Keratinocyte (primary cell): ENCODE results near the gene CATSPERE. TPM values are rescaled to one million over a fixed set of nuclear protein-coding genes. Genes with fewer than 3 reads are reported as not detected.

Experiments used
- DNase-seq: peaks from one replicate; pipeline ENCODE4 v3.0.0-alpha.2; 2011; ENCODE audit warnings: low read depth, missing footprints, low spot score
- FAIRE-seq: peaks from 2 replicates; lab custom pipeline; 2011; peaks lifted over from hg19 to GRCh38; lab: Jason Lieb, UNC
- H2AFZ ChIP-seq: 2 replicates; pipeline ENCODE4 v1.6.0; 2012; ENCODE audit warnings: low read length, control low read depth, inconsistent platforms; ENCODE audit not compliant: control insufficient read depth
- H3K27ac ChIP-seq: 2 replicates; pipeline ENCODE4 v1.5.1; 2011; ENCODE audit warnings: low read length; ENCODE audit not compliant: control insufficient read depth, insufficient read depth
- H3K27me3 ChIP-seq: 3 replicates; pipeline ENCODE4 v1.6.0; 2011; ENCODE audit warnings: low read length; ENCODE audit not compliant: control insufficient read depth, insufficient read depth; ENCODE audit errors: extremely low read depth
- H3K36me3 ChIP-seq, 2 experiments: 2 replicates in 1 of 2; 3 replicates in 1 of 2; pipeline ENCODE4 v1.5.1; 2011; ENCODE audit warnings: low read length in 2 of 2, mild to moderate bottlenecking in 1 of 2; ENCODE audit not compliant: control insufficient read depth in 2 of 2, insufficient read depth in 2 of 2; ENCODE audit errors: extremely low read depth in 1 of 2
- H3K4me1 ChIP-seq: 3 replicates; pipeline ENCODE4 v1.5.1; 2011; ENCODE audit warnings: low read length; ENCODE audit not compliant: control insufficient read depth, insufficient read depth; ENCODE audit errors: extremely low read depth
- H3K4me2 ChIP-seq: 3 replicates; pipeline ENCODE4 v1.6.0; 2011; ENCODE audit warnings: low read depth, low read length; ENCODE audit not compliant: control insufficient read depth, insufficient read depth; ENCODE audit errors: extremely low read depth
- H3K4me3 ChIP-seq, 3 experiments: fragments of 200-600 bp in 1 of 3; sonication (generic) in 1 of 3; 2 replicates in 2 of 3; 3 replicates in 1 of 3; pipeline ENCODE4 v1.5.1; 2011 to 2016; ENCODE audit warnings: low read length in 3 of 3, mild to moderate bottlenecking in 3 of 3, control low read depth in 2 of 3, inconsistent platforms in 1 of 3, low read depth in 1 of 3, mixed read lengths in 1 of 3, mixed run types in 1 of 3, moderate library complexity in 1 of 3; ENCODE audit not compliant: control insufficient read depth in 2 of 3, insufficient read depth in 2 of 3; ENCODE audit errors: extremely low read depth in 1 of 3
- H3K79me2 ChIP-seq: 2 replicates; pipeline ENCODE4 v1.6.0; 2012; ENCODE audit warnings: low read length; ENCODE audit not compliant: control insufficient read depth, insufficient read depth
- H3K9ac ChIP-seq: 3 replicates; pipeline ENCODE4 v1.6.0; 2011; ENCODE audit warnings: low read length; ENCODE audit not compliant: control insufficient read depth, insufficient read depth; ENCODE audit errors: extremely low read depth
- H3K9me1 ChIP-seq: 3 replicates; pipeline ENCODE4 v1.6.0; 2011; ENCODE audit warnings: low read length; ENCODE audit not compliant: control insufficient read depth, insufficient read depth; ENCODE audit errors: extremely low read depth
- H3K9me3 ChIP-seq: 2 replicates; pipeline ENCODE4 v1.5.1; 2012; ENCODE audit warnings: low read depth, low read length; ENCODE audit not compliant: control insufficient read depth
- H4K20me1 ChIP-seq: 3 replicates; pipeline ENCODE4 v1.6.0; 2011; ENCODE audit warnings: low read length; ENCODE audit not compliant: control insufficient read depth, insufficient read depth; ENCODE audit errors: extremely low read depth
- CTCF ChIP-seq, 3 experiments: IDR thresholded peaks in 1 of 3; conservative IDR thresholded peaks in 1 of 3; optimal IDR thresholded peaks in 1 of 3; 2 replicates in 2 of 3; 3 replicates in 1 of 3; pipeline versions ENCODE3 to v1.5.1; 2011; ENCODE audit warnings: low read length in 3 of 3, mild to moderate bottlenecking in 3 of 3, moderate library complexity in 2 of 3, control low read depth in 1 of 3, inconsistent platforms in 1 of 3; ENCODE audit not compliant: insufficient read depth in 2 of 3; ENCODE audit errors: extremely low read depth in 1 of 3
- EZH2 ChIP-seq: IDR thresholded peaks from one replicate; pipeline ENCODE4 v1.6.1; 2012; ENCODE audit warnings: inconsistent platforms, mild to moderate bottlenecking, low read length, moderate library complexity
- dilution Hi-C: fragments of 300-500 bp; cut with MboI; formaldehyde crosslinking; loops from one replicate; pipeline ENCODE4 v1.7.0; 2020; ENCODE audit warnings: low sequenced_read_pairs; ENCODE audit not compliant: extremely low pct_ligation_motif_present
- polyA plus RNA-seq, 5 experiments: library from polyadenylated mRNA; depleted of rRNA in 3 of 5; stranded (reverse) in 3 of 5; stranded (forward) in 1 of 5; unstranded in 1 of 5; fragments of >200 nt; gene quantifications; 1 replicate in 1 of 5; 2 replicates in 3 of 5; 3 replicates in 1 of 5; pipeline versions ENCODE4 v1.2.1 to v1.2.3, GENCODE V29; 2011 to 2012; ENCODE audit warnings: missing spikeins in 2 of 5, low read depth in 1 of 5, low replicate concordance in 1 of 5

CATSPERE gene
- polyA plus RNA-seq, 1 donor (not counting 4 experiments of a cell fraction or from before 2014, with no cell fraction given), result 0.42 TPM

- H3K27ac ChIP-seq, result no peak overlapping the region
- H3K4me2 ChIP-seq, result no peak overlapping the region
- H3K36me3 ChIP-seq, result peaks cover 2 to 12% of the 10 kb centered on the region in 2 experiments
- no peak for DNase-seq
- dilution Hi-C loops, result no loop called here
- no peak overlapping the region for H2AFZ ChIP-seq
- TF ChIP-seq EZH2 (no peak), CTCF (optimal IDR thresholded peaks at IDR 0.05 in 1 of 3, IDR thresholded peaks at IDR 0.05 in 1 of 3, conservative IDR thresholded peaks at IDR 0.05 in 1 of 3; ENCODE audit: extremely low read depth in 1 of 3, insufficient read depth in 2 of 3, low read length in 3 of 3) (no peak)
- no peaks in the 10 kb centered on the region for H3K27me3 ChIP-seq
- no peak overlapping the region for H3K4me3 ChIP-seq
- no peaks in the 10 kb centered on the region for H4K20me1 ChIP-seq
- no peaks in the 10 kb centered on the region for H3K4me1 ChIP-seq
- no peaks in the 10 kb centered on the region for H3K9me3 ChIP-seq
- H3K9ac ChIP-seq, result no peak overlapping the region
- no peaks in the 10 kb centered on the region for H3K9me1 ChIP-seq
- no peak for FAIRE-seq
- peaks cover 2% of the 10 kb centered on the region for H3K79me2 ChIP-seq
Measured at GRCh38 chr1:244429818-244430217, 31.3 kb upstream of the CATSPERE start.

GRCh38 chr1:244431166-244431565 lies 29.9 kb upstream of the CATSPERE start:
- H3K27me3 ChIP-seq, result no peaks in the 10 kb centered on the region
- dilution Hi-C loops, result no loop called here
- no peak overlapping the region for H3K27ac ChIP-seq
- peaks cover 2 to 5% of the 10 kb centered on the region in 2 experiments for H3K36me3 ChIP-seq
- no peak overlapping the region for H3K4me3 ChIP-seq
- H2AFZ ChIP-seq, result no peak overlapping the region
- peaks cover 6% of the 10 kb centered on the region for H3K4me1 ChIP-seq
- FAIRE-seq, result no peak
- H4K20me1 ChIP-seq, result no peaks in the 10 kb centered on the region
- H3K9me1 ChIP-seq, result no peaks in the 10 kb centered on the region
- H3K4me2 ChIP-seq, result no peak overlapping the region
- H3K9ac ChIP-seq, result no peak overlapping the region
- peaks cover 2% of the 10 kb centered on the region for H3K79me2 ChIP-seq
- no peaks in the 10 kb centered on the region for H3K9me3 ChIP-seq
- TF ChIP-seq EZH2 (no peak), CTCF (optimal IDR thresholded peaks at IDR 0.05 in 1 of 3, IDR thresholded peaks at IDR 0.05 in 1 of 3, conservative IDR thresholded peaks at IDR 0.05 in 1 of 3; ENCODE audit: extremely low read depth in 1 of 3, insufficient read depth in 2 of 3, low read length in 3 of 3) (no peak)
- DNase-seq, result no peak
